Vagina (tissue), 2 donors: ENCODE data around the gene OPTC.

Experiments
- POLR2A ChIP-seq, 2 donors: fragments of 450-650 bp; IDR thresholded peaks; one replicate each; pipeline ENCODE4 v1.6.1; 2017; ENCODE audit warnings: antibody characterized with exemption in 2 of 2, mild to moderate bottlenecking in 2 of 2, moderate library complexity in 2 of 2
- TF ChIP-seq, protein P1 (sequence below), 3 experiments: fragments of 450-650 bp in 2 of 3; fragments of 200-600 bp in 1 of 3; sonication (generic) in 1 of 3; IDR thresholded peaks; one replicate each; pipeline ENCODE4 v1.5.1; 2017 to 2019; ENCODE audit warnings: antibody characterized with exemption in 3 of 3, mild to moderate bottlenecking in 2 of 3, moderate library complexity in 2 of 3

- TF ChIP-seq POLR2A (IDR thresholded peaks at IDR 0.05) = no peak
- TF ChIP-seq, protein P1, sequence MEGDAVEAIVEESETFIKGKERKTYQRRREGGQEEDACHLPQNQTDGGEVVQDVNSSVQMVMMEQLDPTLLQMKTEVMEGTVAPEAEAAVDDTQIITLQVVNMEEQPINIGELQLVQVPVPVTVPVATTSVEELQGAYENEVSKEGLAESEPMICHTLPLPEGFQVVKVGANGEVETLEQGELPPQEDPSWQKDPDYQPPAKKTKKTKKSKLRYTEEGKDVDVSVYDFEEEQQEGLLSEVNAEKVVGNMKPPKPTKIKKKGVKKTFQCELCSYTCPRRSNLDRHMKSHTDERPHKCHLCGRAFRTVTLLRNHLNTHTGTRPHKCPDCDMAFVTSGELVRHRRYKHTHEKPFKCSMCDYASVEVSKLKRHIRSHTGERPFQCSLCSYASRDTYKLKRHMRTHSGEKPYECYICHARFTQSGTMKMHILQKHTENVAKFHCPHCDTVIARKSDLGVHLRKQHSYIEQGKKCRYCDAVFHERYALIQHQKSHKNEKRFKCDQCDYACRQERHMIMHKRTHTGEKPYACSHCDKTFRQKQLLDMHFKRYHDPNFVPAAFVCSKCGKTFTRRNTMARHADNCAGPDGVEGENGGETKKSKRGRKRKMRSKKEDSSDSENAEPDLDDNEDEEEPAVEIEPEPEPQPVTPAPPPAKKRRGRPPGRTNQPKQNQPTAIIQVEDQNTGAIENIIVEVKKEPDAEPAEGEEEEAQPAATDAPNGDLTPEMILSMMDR (IDR thresholded peaks at IDR 0.05) = no peak
These were observed 15.7 kb upstream of the OPTC start for GRCh38 chr1:203478231-203478630.
